Mucosa of descending colon (tissue), 3 donors: Measurements from ENCODE around the gene THAP6. TPM values are rescaled to one million over a fixed set of nuclear protein-coding genes. Genes with fewer than 3 reads are reported as not detected.
"Not testable (repeated sequence)": the region's sequence is repeated elsewhere in the genome, so short reads cannot be mapped to it uniquely, and the experiment has no call there.

Source experiments
- ATAC-seq: fragments of 200-7000 bp; cut with Tn5 transposase; one replicate; pipeline ENCODE4 v1.9.1; 2020; ENCODE audit warnings: mild to moderate bottlenecking, moderate library complexity
- DNase-seq, 3 donors: peaks; one replicate each; pipeline ENCODE4 v3.0.0-alpha.2; 2020
- H3K36me3 ChIP-seq: fragments of 200-600 bp; one replicate; pipeline ENCODE4 v1.8.0; 2021; ENCODE audit warnings: low read depth, mild to moderate bottlenecking
- H3K4me1 ChIP-seq: fragments of 200-600 bp; one replicate; pipeline ENCODE4 v1.8.0; 2021; ENCODE audit warnings: low read depth, mild to moderate bottlenecking
- H3K4me3 ChIP-seq: fragments of 200-600 bp; one replicate; pipeline ENCODE4 v1.8.0; 2021; ENCODE audit warnings: mild to moderate bottlenecking
- H3K9me3 ChIP-seq: fragments of 200-600 bp; one replicate; pipeline ENCODE4 v1.8.0; 2021; ENCODE audit warnings: mild to moderate bottlenecking
- CTCF ChIP-seq: fragments of 200-600 bp; IDR thresholded peaks from one replicate; pipeline ENCODE4 v1.8.0; 2022; ENCODE audit warnings: antibody characterized with exemption, mild to moderate bottlenecking
- intact Hi-C, 2 donors: fragments of 100-400 bp; cut with DNase I in 1 of 2; cut with micrococcal nuclease in 1 of 2; formaldehyde crosslinking; loops; one replicate each; pipeline versions ENCODE4 v1.11.0 to v1.11.1; 2022; cut with DNase I, micrococcal nuclease
- total RNA-seq, 3 donors: library from RNA; stranded (reverse); fragmentation: NEBNext Ultra II Directional in 2 of 3; extraction: Animal tissue kit (Norgen Biotek cat#: 25700) in 2 of 3; gene quantifications; one replicate each; pipeline versions ENCODE4 v1.2.1 to v1.2.4, GENCODE V29; 2021 to 2023
- donor health status: DM: no; HTN: no; CAD: no; lungs with moderate emphysema.
- donor health status: DM: no; HTN: no; CAD: no.
- donor health status: DM: no; HTN: yes; CAD: no.

Gene THAP6
- total RNA-seq, 3 donors from 2014 or later: 17.3 to 21.8 (median 21.5) TPM

- intact Hi-C loops: no loop called here
- Histone ChIP-seq H3K36me3 (no peaks in the 10 kb centered on the region), H3K4me1 (no peaks in the 10 kb centered on the region), H3K9me3 (no peaks in the 10 kb centered on the region), H3K4me3 (no peak overlapping the region)
- TF ChIP-seq CTCF: no peak
- no peak for DNase-seq
- ATAC-seq: no peak
These were observed 14.4 kb upstream of the THAP6 start for GRCh38 chr4:75499900-75500299.

DNA sequence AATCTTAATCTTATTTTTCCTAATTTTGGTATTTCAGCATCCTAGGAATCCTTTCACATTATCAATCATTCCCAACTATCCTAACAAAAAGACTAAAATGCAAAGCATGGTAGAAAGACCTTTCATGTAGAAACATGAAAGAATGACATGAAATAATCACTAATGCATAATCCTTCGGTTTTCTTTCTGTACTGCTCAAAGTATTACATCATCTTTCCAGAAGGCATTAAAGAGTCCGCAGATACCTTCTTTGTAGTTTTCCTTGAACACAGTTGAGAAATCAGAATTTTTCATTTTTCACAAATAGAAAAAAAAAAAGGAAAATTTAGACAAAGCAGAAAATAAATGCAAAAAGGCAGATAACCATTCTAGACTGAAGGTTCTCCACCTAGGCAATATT, 11.6 kb upstream of the THAP6 start:
- DNase-seq: no peak
- Histone ChIP-seq H3K4me3 (no peak overlapping the region), H3K36me3 (no peaks in the 10 kb centered on the region), H3K9me3 (no peaks in the 10 kb centered on the region), H3K4me1 (no peaks in the 10 kb centered on the region)
- intact Hi-C loops: no loop called here
- no peak for TF ChIP-seq CTCF
- no peak for ATAC-seq

DNA sequence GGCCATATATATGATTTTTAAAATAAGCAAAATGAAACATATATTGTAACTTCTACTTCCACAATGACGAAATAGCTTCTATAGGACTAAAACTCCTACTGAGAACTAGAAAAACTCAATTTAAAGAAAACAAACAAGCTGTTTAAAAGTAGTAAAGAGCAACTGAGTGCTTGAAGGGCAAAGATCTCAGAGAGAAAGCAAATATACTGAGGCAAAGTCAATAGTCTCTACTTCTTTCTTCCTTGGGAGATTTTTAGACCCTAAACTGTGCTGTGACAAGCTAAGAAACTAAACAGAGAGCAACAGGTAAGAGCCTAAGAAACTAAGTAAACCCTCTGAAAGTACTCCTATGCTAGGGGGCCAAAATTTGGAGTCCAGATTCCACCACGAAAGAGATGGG, 8.6 kb upstream of the THAP6 start:
- peak; percentile 51 for ATAC-seq

DNA sequence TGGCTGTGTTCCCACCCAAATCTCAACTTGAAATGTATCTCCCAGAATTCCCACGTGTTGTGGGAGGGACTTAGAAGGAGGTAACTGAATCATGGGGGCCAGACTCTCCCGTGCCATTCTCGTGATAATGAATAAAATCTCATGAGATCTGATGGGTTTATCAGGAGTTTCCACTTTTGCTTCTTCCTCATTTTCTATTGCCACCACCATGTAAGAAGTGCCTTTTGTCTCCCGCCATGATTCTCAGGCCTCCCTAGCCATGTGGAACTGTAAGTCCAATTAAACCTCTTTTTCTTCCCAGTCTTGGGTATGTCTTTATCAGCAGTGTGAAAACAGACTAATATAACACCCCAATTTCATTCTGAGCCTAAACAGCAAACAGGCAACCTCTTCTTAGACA, 4.7 kb upstream of the THAP6 start:
- H3K4me3 ChIP-seq, DNase-seq, intact Hi-C loops, H3K36me3 ChIP-seq, ATAC-seq, H3K9me3 ChIP-seq: not testable (repeated sequence)
- H3K4me1 ChIP-seq: peaks cover 25% of the 10 kb centered on the region

More for the DNA sequence above, 8.6 kb upstream of the THAP6 start:
- no peaks in the 10 kb centered on the region for H3K36me3 ChIP-seq
- no peak for TF ChIP-seq CTCF
- intact Hi-C loops: no loop called here
- H3K4me1 ChIP-seq: peaks cover 6% of the 10 kb centered on the region
- H3K4me3 ChIP-seq: no peak overlapping the region
- no peak for DNase-seq
- no peaks in the 10 kb centered on the region for H3K9me3 ChIP-seq

GRCh38 chr4:75511841-75512240, 2.4 kb upstream of the THAP6 start:
- intact Hi-C loops: no loop called here
- peaks cover 25% of the 10 kb centered on the region for H3K4me1 ChIP-seq
- H3K4me3 ChIP-seq: no peak overlapping the region
- ATAC-seq (no peak), DNase-seq (no peak)
- no peak for TF ChIP-seq CTCF
- H3K9me3 ChIP-seq: no peaks in the 10 kb centered on the region
- H3K36me3 ChIP-seq: no peaks in the 10 kb centered on the region

DNA sequence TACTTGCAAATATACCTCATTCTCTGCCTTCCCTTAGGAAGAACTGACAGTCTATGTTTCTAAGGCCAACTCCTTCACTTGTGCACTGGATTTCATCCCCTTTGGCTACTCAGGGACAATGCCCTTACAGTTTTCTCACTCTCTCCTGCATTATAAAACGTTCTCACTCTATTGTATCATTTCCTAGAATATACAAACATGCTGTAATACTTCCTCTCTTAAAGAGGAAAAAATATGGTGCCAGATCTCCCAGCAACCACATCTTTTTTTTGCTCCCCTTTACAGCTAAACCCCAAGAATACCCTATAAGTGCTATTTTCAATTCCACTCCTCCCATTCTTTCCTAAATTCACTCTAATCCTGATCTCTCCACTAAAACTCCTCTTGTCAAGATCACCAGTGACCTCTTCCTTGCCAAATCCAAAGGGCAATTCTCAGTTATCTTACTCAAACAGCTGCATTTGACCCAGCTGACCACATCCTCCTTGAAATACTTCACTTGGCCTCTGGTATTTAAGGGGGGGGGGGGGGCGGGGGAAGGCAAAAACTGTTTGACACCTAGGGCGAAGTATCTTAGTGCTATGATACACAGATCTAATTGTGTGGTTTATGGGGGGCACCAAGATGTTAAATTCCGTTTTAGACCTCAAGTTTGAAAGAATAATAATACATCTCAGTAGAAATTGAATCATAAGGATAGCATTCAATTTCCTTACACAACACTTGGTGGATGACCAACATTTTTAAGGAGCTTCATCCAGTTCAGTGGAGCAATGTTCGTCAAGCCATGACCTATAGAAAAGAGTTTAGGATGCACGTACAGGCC, 1.7 kb upstream of the THAP6 start:
- intact Hi-C loops: no loop called here
- Histone ChIP-seq H3K4me3 (no peak overlapping the region), H3K4me1 (peaks cover 25% of the 10 kb centered on the region), H3K9me3 (no peaks in the 10 kb centered on the region), H3K36me3 (no peaks in the 10 kb centered on the region)
- no peak for TF ChIP-seq CTCF
- peak in 1 of 3 donors; percentile 9 for DNase-seq
- no peak for ATAC-seq
